Nucleus accumbens (tissue), 56 donors: ENCODE data around the gene TRAPPC12.

Experiments
- DNase-seq, 56 donors: peaks; one replicate each; lab custom pipeline; 2025; lab: John Stamatoyannopoulos, UW

The TRAPPC12 gene

DNA sequence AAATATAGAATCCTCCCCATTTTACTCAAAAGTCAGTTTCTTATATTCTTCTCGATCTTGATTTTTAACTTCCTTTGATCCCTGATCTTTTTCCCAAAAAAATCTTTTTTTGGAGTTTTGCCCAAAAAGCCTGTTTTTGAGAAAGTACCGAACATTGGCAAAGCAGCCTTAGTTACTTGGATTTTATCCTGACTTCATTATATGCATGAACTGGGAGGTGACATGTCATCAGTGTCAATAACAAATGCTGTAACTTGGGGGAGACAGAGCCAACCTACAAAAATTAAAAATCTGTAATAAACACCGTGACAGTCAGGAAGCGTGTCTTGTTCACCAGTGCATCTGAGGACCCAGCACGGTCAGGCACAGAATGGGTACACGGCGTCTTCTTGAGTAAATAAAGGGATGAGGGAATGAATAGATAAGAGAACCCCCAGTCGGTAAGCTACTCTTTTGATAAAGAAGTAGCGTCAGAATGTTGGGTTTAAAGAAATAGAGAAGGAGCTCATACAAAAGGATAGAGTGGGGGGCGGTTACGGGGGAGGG, 24.9 kb downstream of the TRAPPC12 start:
- no peak for DNase-seq

DNA sequence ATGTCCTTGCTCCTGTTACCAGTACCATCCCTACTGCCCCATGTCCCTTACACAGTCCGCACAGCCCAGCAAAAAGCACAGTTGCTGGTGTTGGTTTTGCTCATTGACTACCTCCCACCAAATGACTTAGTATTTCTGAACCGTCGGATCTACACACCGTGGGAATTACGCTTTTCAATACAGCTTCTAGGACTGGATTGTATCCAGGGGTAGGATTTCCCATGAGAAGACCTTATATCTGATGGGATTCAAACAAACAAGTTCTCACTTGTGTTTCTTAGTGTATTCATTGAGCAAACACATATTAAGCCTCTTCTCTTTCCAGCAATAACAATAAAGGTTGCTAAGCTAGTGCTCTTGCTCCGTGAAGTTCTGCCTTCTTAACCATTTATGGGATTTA, 25.8 kb downstream of the TRAPPC12 start:
- no peak for DNase-seq

DNA sequence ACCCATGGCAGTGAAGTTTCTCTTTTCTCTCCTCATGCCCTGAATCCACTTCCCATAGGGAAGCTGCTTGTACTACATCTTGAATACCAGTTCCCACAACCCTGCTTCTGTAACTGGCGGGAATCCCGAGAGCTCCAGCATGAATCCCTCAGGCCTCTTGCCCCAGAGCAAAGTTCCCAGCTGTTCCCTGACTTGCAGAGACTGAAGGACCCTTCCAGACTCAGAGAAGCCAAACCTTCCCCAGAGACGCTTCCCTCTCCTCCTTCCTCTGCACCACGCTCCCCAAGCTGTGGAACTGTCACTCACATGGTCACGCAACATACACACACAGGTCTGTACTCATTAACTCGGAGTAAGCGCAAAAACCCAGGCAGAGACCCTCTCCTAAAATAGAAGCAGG, 26.4 kb downstream of the TRAPPC12 start:
- DNase-seq: no peak

DNA sequence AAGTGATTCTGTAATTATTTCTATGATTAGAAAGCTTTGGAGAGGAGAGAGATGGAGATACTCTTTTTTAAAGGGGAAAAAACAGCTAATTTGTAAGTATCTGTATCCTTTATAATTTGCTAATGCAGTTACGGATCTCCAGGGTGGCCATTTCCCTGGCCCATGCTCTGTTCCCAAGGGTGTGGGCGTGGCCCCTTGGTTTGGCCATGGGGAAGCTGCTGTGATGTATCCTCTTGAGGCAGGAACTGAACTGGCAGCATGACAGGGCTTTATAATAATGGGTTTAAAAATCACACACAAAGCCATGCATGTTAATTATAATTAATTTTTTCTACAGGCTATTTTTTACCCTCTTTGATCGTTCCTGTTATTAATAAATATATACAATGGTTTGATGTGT, 27.0 kb downstream of the TRAPPC12 start:
- no peak for DNase-seq

DNA sequence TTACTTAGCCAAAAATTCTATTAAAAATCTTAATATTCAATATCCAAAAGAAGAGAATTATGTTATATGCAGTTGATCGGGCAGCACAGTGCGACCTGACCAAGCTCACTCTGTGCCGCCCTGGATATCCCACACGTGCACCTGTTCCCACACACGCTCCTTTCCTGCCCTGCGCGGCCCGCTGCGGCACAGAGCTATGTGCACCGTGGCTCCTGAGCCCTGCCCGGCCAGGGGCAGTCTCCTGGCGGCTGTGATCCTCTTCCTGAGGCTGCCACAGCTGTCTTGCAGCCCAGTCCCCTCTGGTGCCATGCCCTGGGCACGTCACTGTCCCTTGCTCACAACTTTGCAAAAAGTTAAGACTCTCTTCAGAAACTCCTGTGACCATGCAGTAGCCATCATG, 29.3 kb downstream of the TRAPPC12 start:
- no peak for DNase-seq

DNA sequence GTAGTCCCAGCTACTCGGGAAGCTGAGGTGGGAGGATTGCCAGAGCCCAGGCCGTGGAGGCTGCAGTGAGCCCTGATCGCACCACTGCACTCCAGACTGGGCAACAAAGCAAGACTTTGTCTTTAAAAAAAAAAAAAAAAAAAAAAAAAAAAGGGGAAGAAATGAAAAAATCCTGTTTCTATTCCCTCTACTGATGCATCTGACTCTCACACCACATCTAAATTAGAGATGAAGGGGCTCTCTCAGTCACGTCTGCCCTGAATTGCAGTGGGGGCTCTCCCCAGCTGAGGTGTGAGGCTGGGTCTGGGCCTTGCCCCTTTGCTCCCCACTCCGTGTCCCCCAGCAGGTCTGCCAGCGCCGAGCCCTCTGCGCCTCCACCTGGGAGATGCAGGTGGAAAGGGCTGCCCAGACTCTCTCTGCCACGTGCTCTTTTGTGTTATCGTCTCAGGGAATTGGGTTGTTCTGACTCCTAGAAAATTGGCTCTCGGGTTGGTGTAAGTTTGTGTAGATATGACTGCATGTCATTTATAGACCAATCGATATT, 30.2 kb downstream of the TRAPPC12 start:
- DNase-seq: no peak

DNA sequence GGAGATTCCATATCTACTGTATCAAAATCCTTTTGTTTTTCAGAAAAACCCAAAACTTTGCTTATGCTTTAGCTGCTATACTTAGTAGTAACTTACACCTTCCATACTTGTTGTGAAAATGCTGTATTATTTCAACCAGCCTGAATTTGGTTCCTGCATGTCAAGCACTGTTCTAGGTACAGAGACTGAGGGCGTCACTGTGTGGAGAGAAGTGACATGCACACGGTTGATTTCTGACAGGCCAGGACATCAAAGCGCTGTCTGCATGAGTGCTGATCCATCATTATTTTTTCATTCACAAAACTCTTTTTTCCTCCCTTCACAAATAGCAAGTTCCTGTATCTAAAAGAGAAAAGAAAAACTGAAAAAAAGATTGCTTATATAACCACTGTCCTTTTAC, 31.6 kb downstream of the TRAPPC12 start:
- DNase-seq: peak in 1 of 56 donors; percentile 13

DNA sequence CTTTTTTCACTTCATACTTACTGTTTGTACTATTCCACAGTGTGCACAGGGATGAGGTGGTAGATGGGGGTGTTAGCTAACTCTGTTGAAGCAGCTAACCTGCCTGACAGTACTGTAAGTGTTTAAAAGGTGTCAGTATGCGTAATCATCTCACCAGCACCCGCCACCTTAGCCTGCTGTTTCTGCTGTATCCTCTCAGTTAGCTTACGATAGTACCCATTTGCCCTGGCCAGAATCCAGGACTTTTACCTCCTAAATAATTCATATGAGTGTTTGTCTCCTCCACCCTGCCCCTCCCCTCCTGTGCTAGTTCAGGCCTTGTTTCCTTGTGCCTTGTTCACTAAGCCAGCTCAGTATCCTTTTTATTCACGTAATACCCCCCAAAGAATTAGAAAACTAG, 34.2 kb downstream of the TRAPPC12 start:
- DNase-seq: peak in 1 of 56 donors; percentile 36

DNA sequence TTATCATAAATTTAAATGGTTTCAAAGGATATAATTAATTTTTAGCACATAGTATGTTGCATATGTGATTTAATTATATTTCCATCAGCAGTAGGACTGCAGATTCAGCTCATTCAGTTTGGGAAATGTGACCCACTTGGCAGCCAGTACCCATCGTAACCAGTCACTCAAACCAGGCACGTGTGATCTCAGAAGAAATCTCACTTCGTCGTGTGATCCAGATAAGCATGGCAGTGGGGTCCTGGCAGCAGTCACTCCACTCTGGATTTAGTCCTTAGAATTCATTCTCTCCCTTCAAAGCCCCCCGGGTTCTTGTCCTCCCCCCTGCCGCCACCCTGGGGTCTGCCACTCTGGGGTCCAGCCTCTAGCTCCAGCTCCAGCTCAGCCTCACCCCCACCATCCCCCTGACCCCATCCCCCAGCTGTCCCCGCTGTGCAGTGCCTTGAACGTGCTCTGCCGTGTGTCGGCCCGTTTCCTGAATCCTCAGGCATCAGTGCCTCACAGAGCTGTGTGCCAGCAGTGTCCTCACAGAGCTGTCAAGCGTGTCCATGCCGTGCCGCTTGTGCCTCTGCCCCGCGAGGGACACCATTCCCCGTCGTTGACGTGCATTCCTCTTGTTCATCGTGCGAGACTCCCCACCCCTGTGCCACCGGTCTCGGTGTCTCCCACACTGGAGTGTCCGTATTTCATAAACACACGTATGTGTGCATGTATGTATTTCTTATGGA, 34.8 kb downstream of the TRAPPC12 start:
- no peak for DNase-seq

DNA sequence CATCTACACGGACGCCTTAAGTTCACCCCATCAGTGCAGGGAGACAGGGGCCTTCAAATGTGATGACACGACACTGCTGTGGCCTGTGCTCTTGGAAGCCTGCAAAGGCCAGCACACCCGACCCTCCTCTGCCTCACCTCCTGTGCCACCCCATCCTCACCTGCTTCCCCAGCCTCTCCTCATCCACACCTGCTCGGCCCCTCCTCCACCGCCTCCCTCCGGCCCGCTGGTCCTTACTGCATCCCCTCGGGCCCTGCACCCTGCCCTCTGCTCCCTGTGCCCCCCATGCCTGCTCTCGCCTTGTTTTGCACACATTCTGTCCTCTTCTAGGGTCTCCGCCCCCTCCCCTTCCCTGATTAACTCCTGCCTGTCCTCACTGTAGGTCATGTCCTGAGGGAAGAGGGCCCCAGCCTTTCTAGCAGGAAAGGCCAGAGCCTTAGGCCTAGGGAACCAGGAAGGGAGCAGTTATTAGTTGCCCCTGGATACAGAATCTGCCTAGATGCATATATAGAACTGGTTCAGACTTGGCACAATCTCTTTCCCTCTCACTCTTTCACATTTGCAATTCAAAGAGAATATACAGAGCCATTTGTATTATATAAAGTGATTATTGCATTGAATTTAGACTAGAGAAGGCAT, 39.4 kb downstream of the TRAPPC12 start:
- DNase-seq: no peak

DNA sequence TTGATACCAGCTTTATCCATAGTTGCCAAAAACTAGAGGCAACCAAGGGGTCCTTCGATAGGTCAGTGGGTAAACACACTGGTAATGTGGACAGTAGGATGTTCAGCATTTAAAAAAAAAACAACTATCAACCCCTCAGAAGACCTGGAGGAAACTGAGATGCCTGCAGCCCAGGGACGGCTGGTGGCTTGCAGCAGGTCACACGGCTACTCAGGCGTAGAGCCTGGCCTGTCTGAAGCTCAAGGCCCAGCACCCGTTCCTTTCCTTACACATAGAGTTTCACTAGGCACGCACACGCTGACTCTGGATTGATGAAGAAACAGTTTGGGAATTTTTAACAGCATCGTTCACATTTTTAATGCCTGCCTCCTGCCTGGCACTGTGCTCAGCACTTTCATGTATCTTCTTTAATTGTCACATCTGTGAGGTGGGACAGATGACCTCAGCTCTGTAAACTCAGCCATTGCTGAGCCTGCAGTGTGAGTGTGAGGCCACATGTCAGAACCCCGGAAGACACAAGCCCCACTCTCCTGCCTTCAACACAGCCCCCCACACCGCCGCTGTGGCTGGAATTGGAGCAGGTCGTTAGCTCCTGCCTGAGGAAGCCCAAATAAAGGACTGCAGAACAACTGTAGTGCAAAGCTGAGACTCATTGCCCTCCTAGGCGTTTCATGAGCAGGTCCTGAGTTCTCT, 40.7 kb downstream of the TRAPPC12 start:
- no peak for DNase-seq

DNA sequence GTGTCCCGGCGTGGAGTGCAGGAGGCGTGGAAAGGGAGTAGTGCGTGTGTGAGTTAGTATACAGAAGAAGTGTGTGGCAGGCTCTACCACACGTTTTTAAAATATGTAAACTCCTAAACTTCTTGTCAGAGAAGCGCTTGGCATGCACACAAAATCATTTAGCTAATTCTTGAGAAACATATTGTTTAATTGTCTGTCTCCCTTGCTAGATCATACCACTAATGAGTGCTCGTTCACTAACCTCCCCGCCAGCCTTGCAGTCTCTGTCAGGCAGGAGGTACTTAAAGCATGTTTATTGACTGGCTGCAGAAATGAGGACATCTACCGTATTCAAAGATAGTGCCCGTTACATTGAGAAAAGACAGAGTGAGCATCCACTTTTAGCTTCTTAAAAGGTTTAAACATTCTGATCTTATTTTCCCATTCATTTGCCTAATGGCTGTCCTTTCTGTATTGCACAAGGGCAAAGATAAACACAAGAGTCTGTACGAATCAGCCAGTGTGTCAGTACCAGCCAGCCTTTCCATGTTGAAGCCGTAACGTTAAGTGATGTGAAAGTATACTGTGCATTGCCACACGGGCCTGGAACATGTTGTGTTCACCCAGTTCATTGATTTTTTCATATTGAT, 41.4 kb downstream of the TRAPPC12 start:
- no peak for DNase-seq

DNA sequence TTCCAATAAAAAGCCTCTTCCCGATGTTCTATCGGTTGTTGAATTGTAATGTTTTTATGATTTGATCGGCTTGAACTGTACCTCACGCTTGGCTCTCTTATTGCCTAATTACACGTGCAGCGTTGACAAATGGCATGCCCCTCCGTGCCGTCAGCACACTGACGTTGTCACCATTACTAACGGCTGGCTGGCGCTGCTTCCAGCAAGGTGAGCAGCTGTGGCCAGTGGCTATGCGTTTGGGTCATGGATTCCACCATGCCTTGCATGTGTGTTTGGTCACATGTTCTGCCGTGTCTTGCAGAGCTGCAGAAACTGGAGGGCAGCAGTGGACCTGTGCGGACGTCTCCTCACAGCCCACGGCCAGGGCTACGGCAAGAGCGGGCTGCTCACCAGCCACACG, 42.1 kb downstream of the TRAPPC12 start:
- DNase-seq: no peak

DNA sequence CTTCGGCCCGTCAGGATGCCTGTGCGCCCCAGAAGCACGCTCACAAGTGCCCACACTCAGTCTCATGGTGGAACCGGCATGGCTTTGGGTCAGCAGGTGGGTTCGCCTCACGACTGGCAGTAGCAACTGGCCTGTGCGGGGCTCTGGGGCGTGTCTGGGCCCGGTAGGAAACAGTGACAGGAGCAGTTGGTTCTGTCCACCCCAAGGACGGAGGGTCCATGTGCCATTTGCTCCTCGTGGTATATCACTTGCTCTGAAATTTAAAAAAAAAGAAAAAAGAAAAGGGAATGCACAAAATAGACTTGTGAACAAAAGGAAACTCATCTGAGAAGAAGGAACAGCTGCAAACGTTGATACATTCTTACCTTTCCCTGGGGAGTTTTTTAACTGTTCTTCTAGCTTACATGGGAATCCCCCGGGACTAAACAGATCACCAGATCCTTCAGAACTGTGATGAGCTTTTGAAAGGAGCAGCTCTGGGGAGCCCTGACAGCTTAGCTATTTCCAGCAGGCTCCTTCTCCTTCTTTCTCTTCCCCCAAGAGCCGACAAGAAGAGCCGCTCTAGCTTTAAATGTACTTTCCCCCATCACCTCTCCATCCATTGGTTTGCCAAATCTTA, 42.8 kb downstream of the TRAPPC12 start:
- DNase-seq: no peak

DNA sequence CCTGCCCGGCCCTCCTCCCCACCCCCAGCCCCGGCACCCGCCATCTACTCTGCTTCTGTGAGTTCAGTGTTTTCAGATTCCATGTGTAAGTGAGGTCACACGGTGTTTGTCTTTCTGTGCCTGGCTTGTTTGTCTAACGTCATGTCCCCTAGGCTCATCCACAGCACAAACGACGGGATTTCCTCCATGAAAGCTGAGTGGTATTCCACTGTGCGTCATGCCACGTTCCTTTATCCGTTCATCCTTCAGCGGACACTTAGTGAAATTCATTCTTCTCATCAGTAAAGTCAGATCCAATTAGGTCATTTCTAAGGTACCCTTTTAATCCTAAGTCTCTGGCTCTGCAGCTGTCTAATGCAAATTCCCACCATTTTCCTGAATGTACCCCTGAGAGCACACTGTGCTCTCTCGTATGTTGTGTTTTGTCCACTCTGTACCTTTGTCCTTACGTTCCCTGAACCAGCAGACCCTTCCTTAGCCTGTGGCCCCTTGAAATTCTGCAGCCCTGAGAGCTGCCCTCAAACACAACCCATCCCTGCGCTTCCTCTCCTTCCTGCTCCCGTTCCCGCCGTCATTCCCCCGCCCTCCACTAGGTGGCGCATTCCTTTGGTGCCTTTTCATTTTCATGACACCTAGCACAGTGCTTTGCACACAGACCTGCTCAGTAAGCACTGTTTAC, 44.1 kb downstream of the TRAPPC12 start:
- DNase-seq: peak in 20 of 56 donors; percentile 8 to 73 (median 29)

DNA sequence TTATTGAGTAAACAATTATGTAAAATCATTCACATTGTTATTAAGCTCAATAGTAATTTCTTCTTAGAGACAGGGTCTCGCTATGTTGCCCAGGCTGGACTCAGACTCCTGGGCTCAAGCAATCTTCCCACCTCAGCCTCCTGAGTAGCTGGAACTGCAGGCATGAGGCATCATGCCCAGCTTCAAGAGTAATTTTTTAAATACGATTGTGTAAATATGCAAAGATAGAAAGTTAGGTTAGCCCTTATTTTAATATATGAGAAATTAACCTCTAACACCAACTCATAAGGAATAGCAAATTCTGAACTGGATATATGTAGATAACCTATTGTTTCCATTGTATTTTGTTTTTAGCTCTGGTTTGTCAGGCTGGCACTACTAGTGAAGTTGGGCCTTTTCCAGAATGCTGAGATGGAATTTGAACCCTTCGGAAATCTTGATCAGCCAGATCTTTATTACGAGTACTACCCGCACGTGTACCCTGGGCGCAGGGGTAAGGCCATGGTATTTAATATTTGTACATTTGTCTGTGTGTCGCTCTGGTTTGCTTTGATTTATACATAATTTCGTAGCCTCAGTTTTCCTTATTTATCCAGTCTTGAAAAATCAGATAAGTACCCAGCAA, 44.8 kb downstream of the TRAPPC12 start:
- DNase-seq: no peak

DNA sequence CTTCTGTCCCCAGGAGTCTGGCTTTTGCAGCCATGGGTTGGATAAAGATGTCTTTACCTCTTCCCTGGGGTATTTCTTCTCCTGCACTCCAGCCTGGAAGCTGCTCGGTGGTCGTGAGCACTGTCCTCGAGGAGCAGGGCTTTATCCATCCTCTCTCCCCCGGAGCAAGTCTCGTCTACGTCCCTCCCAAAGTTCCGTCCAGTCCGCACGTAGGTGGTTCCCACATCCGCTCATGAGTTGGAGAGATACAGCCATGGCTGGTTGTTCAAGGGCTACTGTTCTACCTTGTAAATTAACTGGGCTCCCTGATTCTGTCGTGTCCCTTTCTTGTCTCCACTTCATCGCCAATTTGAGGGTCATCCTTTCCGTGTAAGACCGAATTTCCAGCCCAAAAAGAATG, 47.1 kb downstream of the TRAPPC12 start:
- no peak for DNase-seq

DNA sequence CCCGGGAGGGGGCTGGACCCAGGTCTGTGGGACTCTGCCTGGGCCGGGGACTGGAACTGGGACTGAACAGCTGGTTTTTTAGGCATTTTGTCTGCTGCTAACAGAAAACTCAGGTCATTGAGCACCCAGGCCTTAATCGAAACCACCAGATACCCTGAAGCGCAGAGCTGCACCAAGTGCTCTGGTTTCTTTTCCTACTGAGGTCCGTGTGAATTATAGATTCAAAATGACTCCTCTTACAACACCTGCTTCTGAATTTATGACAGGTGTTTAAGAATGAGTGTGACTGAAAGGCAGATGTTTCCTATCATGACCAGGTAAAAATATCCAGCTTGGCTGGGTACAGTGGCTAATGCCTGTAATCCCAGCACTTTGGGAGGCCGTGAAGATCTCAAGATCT, 47.8 kb downstream of the TRAPPC12 start:
- no peak for DNase-seq

DNA sequence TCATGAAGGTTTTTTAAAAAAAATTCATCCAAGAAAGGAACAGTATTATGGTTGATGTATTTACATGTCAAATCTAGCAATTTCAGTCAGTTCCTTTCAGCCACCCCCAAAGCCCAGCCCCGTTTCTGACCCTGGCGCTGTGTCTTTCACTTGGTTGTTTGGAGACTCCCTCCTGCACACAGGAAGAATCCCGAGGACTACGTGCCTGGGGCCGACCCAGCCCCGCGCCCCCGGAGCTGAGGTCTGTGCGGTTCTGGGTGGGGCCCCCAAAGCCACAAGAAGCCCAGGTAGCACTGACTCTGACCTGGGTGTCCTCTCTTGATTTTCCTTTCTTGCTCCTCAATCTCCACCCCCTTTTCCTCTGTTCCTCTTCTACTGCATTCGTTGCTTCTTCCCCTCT, 49.1 kb downstream of the TRAPPC12 start:
- DNase-seq: no peak
